HEK293 (cell line): ENCODE data around the gene STOML1.

Experiments
- CTCF ChIA-PET: fragments of 350-600 bp; formaldehyde crosslinking; extraction: SDS; loops from one replicate; lab custom pipeline; 2021; ENCODE audit warnings: antibody characterized with exemption; lab: Yijun Ruan, JAX
- POLR2A ChIA-PET: fragments of 300-600 bp; formaldehyde crosslinking; extraction: SDS; loops from one replicate; lab custom pipeline; 2020; ENCODE audit warnings: antibody characterized with exemption, inconsistent platforms; lab: Yijun Ruan, JAX
- H3K27ac ChIP-seq: fragments of 200-500 bp; sonication (Bioruptor generic); 2 replicates; pipeline ENCODE4 v1.5.1; 2014; ENCODE audit warnings: low read depth, low read length, control low read depth, inconsistent platforms; ENCODE audit errors: extremely low read depth
- H3K36me3 ChIP-seq, 2 experiments: fragments of 200-500 bp in 1 of 2; sonication (Bioruptor generic) in 1 of 2; 1 replicate in 1 of 2; 2 replicates in 1 of 2; pipeline ENCODE4 v1.5.1; 2014 to 2017; ENCODE audit warnings: inconsistent platforms in 2 of 2, low read length in 2 of 2; ENCODE audit not compliant: control insufficient read depth in 2 of 2, insufficient read depth in 1 of 2
- H3K4me1 ChIP-seq: fragments of 200-500 bp; sonication (Bioruptor generic); 2 replicates; pipeline ENCODE4 v1.5.1; 2014; ENCODE audit warnings: mild to moderate bottlenecking, low read length, inconsistent platforms; ENCODE audit not compliant: control insufficient read depth, insufficient read depth
- H3K4me3 ChIP-seq: 2 replicates; pipeline ENCODE4 v1.5.1; 2011; ENCODE audit warnings: low read depth, mild to moderate bottlenecking, control low read depth, low read length, moderate library complexity
- H3K9me3 ChIP-seq: fragments of 200-500 bp; sonication (Bioruptor generic); 2 replicates; pipeline ENCODE4 v1.5.1; 2014; ENCODE audit warnings: low read depth, low read length, inconsistent platforms; ENCODE audit not compliant: control insufficient read depth, insufficient read depth
- GLIS1 ChIP-seq: fragments of 450-650 bp; formaldehyde crosslinking; IDR thresholded peaks from 2 replicates; pipeline ENCODE4 v1.5.1; 2016; ENCODE audit warnings: missing biosample characterization, missing genetic modification characterization
- HIC1 ChIP-seq: fragments of 450-650 bp; formaldehyde crosslinking; IDR thresholded peaks from 2 replicates; pipeline ENCODE4 v1.5.1; 2016; ENCODE audit warnings: missing biosample characterization, missing genetic modification characterization
- HOXC10 ChIP-seq: sonication (generic); formaldehyde crosslinking; IDR thresholded peaks from 2 replicates; pipeline ENCODE4 v1.8.1; 2023; ENCODE audit warnings: mild to moderate bottlenecking, missing genetic modification reagents
- KLF1 ChIP-seq: fragments of 450-650 bp; formaldehyde crosslinking; IDR thresholded peaks from 2 replicates; pipeline ENCODE4 v1.5.1; 2016; ENCODE audit warnings: missing biosample characterization, missing genetic modification characterization
- KLF8 ChIP-seq: fragments of 450-650 bp; formaldehyde crosslinking; IDR thresholded peaks from 2 replicates; pipeline ENCODE4 v1.5.1; 2016; ENCODE audit warnings: missing biosample characterization, missing genetic modification characterization
- OSR2 ChIP-seq: fragments of 450-650 bp; formaldehyde crosslinking; IDR thresholded peaks from 2 replicates; pipeline ENCODE4 v1.5.1; 2016; ENCODE audit warnings: missing biosample characterization, missing genetic modification characterization
- SCRT2 ChIP-seq: fragments of 450-650 bp; formaldehyde crosslinking; IDR thresholded peaks from 2 replicates; pipeline ENCODE4 v1.5.1; 2016; ENCODE audit warnings: missing biosample characterization, missing genetic modification characterization
- SP7 ChIP-seq: fragments of 450-650 bp; formaldehyde crosslinking; IDR thresholded peaks from 2 replicates; pipeline ENCODE4 v1.5.1; 2016; ENCODE audit warnings: missing biosample characterization, missing genetic modification characterization
- ZBTB6 ChIP-seq: fragments of 450-650 bp; formaldehyde crosslinking; IDR thresholded peaks from 2 replicates; pipeline ENCODE4 v1.5.1; 2017; ENCODE audit warnings: missing biosample characterization, missing genetic modification characterization
- ZIC2 ChIP-seq: fragments of 450-650 bp; formaldehyde crosslinking; IDR thresholded peaks from 2 replicates; pipeline ENCODE4 v1.5.1; 2016; ENCODE audit warnings: missing biosample characterization, missing genetic modification characterization
- ZNF133 ChIP-seq: fragments of 450-650 bp; formaldehyde crosslinking; IDR thresholded peaks from 2 replicates; pipeline ENCODE4 v1.5.1; 2016; ENCODE audit warnings: missing biosample characterization, missing genetic modification characterization
- ZNF175 ChIP-seq: fragments of 450-650 bp; formaldehyde crosslinking; IDR thresholded peaks from 2 replicates; pipeline ENCODE4 v1.5.1; 2016; ENCODE audit warnings: missing biosample characterization, missing genetic modification characterization
- ZNF354C ChIP-seq: fragments of 450-650 bp; formaldehyde crosslinking; IDR thresholded peaks from 2 replicates; pipeline ENCODE4 v1.5.1; 2016; ENCODE audit warnings: missing biosample characterization, missing genetic modification characterization, low read depth, borderline replicate concordance
- ZNF391 ChIP-seq: fragments of 450-650 bp; formaldehyde crosslinking; IDR thresholded peaks from 2 replicates; pipeline ENCODE4 v1.5.1; 2016; ENCODE audit warnings: low read depth, missing biosample characterization, missing genetic modification characterization, borderline replicate concordance
- ZNF473 ChIP-seq: fragments of 450-650 bp; formaldehyde crosslinking; IDR thresholded peaks from 2 replicates; pipeline ENCODE4 v1.5.1; 2017; ENCODE audit warnings: missing biosample characterization, missing genetic modification characterization
- ZNF488 ChIP-seq: fragments of 450-650 bp; formaldehyde crosslinking; IDR thresholded peaks from 2 replicates; pipeline ENCODE4 v1.5.1; 2016; ENCODE audit warnings: missing biosample characterization, missing genetic modification characterization
- ZNF514 ChIP-seq: fragments of 450-650 bp; formaldehyde crosslinking; IDR thresholded peaks from 2 replicates; pipeline ENCODE4 v1.5.1; 2016; ENCODE audit warnings: missing biosample characterization, missing genetic modification characterization
- ZNF610 ChIP-seq: fragments of 450-650 bp; formaldehyde crosslinking; IDR thresholded peaks from 2 replicates; pipeline ENCODE4 v1.5.1; 2016; ENCODE audit warnings: missing biosample characterization, missing genetic modification characterization, borderline replicate concordance
- ZNF654 ChIP-seq: fragments of 450-650 bp; formaldehyde crosslinking; IDR thresholded peaks from 2 replicates; pipeline ENCODE4 v1.5.1; 2016; ENCODE audit warnings: low read depth, missing biosample characterization, missing genetic modification characterization
- ZNF658 ChIP-seq: fragments of 450-650 bp; formaldehyde crosslinking; IDR thresholded peaks from 2 replicates; pipeline ENCODE4; 2016; ENCODE audit warnings: missing biosample characterization, missing genetic modification characterization
- ZNF776 ChIP-seq: fragments of 450-650 bp; formaldehyde crosslinking; IDR thresholded peaks from 2 replicates; pipeline ENCODE4 v1.5.0; 2017; ENCODE audit warnings: missing biosample characterization, missing genetic modification characterization, borderline replicate concordance
- ZNF843 ChIP-seq: fragments of 450-650 bp; formaldehyde crosslinking; IDR thresholded peaks from 2 replicates; pipeline ENCODE4 v1.5.1; 2016; ENCODE audit warnings: missing biosample characterization, missing genetic modification characterization
- ZSCAN16 ChIP-seq: fragments of 450-650 bp; formaldehyde crosslinking; IDR thresholded peaks from 2 replicates; pipeline ENCODE4 v1.5.1; 2016; ENCODE audit warnings: missing biosample characterization, missing genetic modification characterization
- TF ChIP-seq, protein P1 (sequence below): fragments of 450-650 bp; formaldehyde crosslinking; IDR thresholded peaks from 2 replicates; pipeline ENCODE4 v1.5.1; 2016; ENCODE audit warnings: missing biosample characterization, missing genetic modification characterization
- TF ChIP-seq, protein P2 (sequence below): fragments of 450-650 bp; formaldehyde crosslinking; optimal IDR thresholded peaks from 2 replicates; pipeline ENCODE3; 2016; ENCODE audit warnings: missing biosample characterization, mild to moderate bottlenecking, missing genetic modification characterization
- TF ChIP-seq, protein P3 (sequence below): fragments of 450-650 bp; formaldehyde crosslinking; IDR thresholded peaks from 2 replicates; pipeline ENCODE4 v1.5.1; 2016; ENCODE audit warnings: missing biosample characterization, missing genetic modification characterization

Gene STOML1

GRCh38 chr15:73996267-73996666, 4.2 kb upstream of the STOML1 start:
- Histone ChIP-seq H3K4me3 (no peak overlapping the region), H3K4me1 (peaks cover 6% of the 10 kb centered on the region; the same call in 1 of the 2 replicates), H3K36me3 (peaks cover 10 to 20% of the 10 kb centered on the region in 2 experiments), H3K27ac (no peak overlapping the region), H3K9me3 (no peaks in the 10 kb centered on the region)
- CTCF ChIA-PET: interaction anchor here (0.6 to 9.0 kb wide), 8 partner anchors 9 to 326 kb away, joined by 3 to 118 read pairs (median 4); no protein-coding TSS in a partner anchor
- POLR2A ChIA-PET: interaction anchor here (0.6 kb wide), 1 partner anchor 117 kb away, joined by 3 read pairs; no protein-coding TSS in a partner anchor
- TF ChIP-seq SP7: peak; percentile 17; the same call in 1 of the 2 replicates
- no peak for TF ChIP-seq SCRT2 (tag by site-specific recombination)

DNA sequence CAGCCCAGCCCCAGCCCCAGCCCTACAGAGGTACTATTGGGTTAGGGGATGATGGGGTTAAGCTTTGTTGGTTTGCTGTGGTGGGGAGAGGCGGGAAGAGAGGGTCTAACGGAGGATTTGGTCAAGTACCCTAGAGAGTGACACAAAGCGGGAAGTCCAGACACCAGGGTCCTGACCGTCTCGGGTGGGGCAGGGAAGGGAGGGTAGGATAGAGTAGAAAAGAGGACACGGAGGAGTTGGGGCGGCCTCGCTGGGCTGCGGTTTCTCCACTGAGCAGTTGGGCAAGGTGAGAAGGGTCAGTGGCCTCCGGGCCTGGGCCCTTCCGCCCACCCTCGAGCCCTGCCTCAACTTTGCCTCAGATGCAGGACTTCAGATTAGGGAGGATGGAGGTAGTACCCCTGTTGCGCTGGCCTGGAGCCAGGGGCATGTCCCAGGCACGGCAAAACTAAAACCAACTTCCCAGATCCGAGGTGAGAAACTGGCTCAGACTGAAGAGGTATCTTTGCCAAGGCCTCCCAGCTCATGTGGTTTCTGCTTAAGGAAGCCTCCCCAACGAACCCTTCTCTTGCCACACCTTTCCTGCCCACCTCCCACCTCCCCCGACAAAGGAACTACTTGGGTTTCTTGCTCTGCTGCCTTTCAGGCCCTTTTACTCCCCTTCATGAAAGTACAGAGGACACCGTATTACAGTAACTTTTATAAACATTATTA, 3.0 kb upstream of the STOML1 start:
- POLR2A ChIA-PET: interaction anchor here (0.5 to 1.8 kb wide), 24 partner anchors 8 to 1763 kb away, joined by 3 to 21 read pairs (median 4); partner anchors contain the start of genes LOXL1 and UBL7
- H3K9me3 ChIP-seq: no peaks in the 10 kb centered on the region
- peaks cover 9% of the 10 kb centered on the region; the same call in 1 of the 2 replicates for H3K4me1 ChIP-seq
- peak overlapping the region; percentile 54 for H3K4me3 ChIP-seq
- peak overlapping the region; percentile 63; the same call in 1 of the 2 replicates for H3K27ac ChIP-seq
- H3K36me3 ChIP-seq: peaks cover 1 to 20% of the 10 kb centered on the region in 2 experiments
- CTCF ChIA-PET: interaction anchor here (0.7 to 9.0 kb wide), 13 partner anchors 9 to 82 kb away, joined by 3 to 118 read pairs (median 4); no protein-coding TSS in a partner anchor
- TF ChIP-seq, protein P1, sequence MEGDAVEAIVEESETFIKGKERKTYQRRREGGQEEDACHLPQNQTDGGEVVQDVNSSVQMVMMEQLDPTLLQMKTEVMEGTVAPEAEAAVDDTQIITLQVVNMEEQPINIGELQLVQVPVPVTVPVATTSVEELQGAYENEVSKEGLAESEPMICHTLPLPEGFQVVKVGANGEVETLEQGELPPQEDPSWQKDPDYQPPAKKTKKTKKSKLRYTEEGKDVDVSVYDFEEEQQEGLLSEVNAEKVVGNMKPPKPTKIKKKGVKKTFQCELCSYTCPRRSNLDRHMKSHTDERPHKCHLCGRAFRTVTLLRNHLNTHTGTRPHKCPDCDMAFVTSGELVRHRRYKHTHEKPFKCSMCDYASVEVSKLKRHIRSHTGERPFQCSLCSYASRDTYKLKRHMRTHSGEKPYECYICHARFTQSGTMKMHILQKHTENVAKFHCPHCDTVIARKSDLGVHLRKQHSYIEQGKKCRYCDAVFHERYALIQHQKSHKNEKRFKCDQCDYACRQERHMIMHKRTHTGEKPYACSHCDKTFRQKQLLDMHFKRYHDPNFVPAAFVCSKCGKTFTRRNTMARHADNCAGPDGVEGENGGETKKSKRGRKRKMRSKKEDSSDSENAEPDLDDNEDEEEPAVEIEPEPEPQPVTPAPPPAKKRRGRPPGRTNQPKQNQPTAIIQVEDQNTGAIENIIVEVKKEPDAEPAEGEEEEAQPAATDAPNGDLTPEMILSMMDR (tag by site-specific recombination): no peak
- TF ChIP-seq ZNF391 (no peak), OSR2 (tag by site-specific recombination) (no peak), ZBTB6 (tag by site-specific recombination) (no peak), ZNF610 (tag by site-specific recombination) (no peak), ZNF175 (no peak), ZNF473 (no peak), ZNF654 (no peak), ZNF776 (tag by site-specific recombination) (no peak), ZSCAN16 (tag by site-specific recombination) (no peak), HOXC10 (CRISPR knock-in tag) (no peak), ZNF514 (tag by site-specific recombination) (no peak), ZNF658 (tag by site-specific recombination) (no peak), ZNF843 (tag by site-specific recombination) (no peak), HIC1 (tag by site-specific recombination) (peak; percentile 30; the same call in 1 of the 2 replicates), KLF1 (tag by site-specific recombination) (no peak), ZNF488 (no peak), ZIC2 (tag by site-specific recombination) (no peak), ZNF133 (tag by site-specific recombination) (no peak), GLIS1 (tag by site-specific recombination) (no peak), ZNF354C (tag by site-specific recombination) (no peak), KLF8 (tag by site-specific recombination) (no peak; the same call in 1 of the 2 replicates)
- TF ChIP-seq, protein P2, sequence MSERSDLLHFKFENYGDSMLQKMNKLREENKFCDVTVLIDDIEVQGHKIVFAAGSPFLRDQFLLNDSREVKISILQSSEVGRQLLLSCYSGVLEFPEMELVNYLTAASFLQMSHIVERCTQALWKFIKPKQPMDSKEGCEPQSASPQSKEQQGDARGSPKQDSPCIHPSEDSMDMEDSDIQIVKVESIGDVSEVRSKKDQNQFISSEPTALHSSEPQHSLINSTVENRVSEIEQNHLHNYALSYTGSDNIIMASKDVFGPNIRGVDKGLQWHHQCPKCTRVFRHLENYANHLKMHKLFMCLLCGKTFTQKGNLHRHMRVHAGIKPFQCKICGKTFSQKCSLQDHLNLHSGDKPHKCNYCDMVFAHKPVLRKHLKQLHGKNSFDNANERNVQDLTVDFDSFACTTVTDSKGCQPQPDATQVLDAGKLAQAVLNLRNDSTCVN (tag by site-specific recombination): no peak
- TF ChIP-seq, protein P3, sequence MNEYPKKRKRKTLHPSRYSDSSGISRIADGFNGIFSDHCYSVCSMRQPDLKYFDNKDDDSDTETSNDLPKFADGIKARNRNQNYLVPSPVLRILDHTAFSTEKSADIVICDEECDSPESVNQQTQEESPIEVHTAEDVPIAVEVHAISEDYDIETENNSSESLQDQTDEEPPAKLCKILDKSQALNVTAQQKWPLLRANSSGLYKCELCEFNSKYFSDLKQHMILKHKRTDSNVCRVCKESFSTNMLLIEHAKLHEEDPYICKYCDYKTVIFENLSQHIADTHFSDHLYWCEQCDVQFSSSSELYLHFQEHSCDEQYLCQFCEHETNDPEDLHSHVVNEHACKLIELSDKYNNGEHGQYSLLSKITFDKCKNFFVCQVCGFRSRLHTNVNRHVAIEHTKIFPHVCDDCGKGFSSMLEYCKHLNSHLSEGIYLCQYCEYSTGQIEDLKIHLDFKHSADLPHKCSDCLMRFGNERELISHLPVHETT: no peak
